Activated CD4-positive, alpha-beta memory T cell treated with anti-CD3 and anti-CD28 coated beads, Interleukin-2, amount 10 ng/mL, durations not matched to agents 7 days and 5 days (primary cell): Measurements from ENCODE around the gene FAM222A. TPM values are rescaled to one million over a fixed set of nuclear protein-coding genes. Genes with fewer than 3 reads are reported as not detected.

Experiments
- CTCF ChIA-PET: fragments of 350-600 bp; sonication (Branson Sonifier 250); formaldehyde crosslinking; loops from one replicate; lab custom pipeline; 2021; ENCODE audit warnings: antibody characterized with exemption, inconsistent platforms; lab: Charles Lee
- POLR2A ChIA-PET: fragments of 350-600 bp; sonication (Branson Sonifier 250); formaldehyde crosslinking; loops from one replicate; lab custom pipeline; 2021; ENCODE audit warnings: antibody characterized with exemption; lab: Charles Lee
- DNase-seq: peaks from one replicate; pipeline ENCODE4 v3.0.0-alpha.2; 2020
- H3K27ac Mint-ChIP-seq: one replicate; pipeline ENCODE4 v1.8.0; 2021; ENCODE audit warnings: mild to moderate bottlenecking, mixed read lengths
- H3K27me3 Mint-ChIP-seq: one replicate; pipeline ENCODE4 v1.8.0; 2021; ENCODE audit warnings: mixed read lengths
- H3K36me3 Mint-ChIP-seq: one replicate; pipeline ENCODE4 v1.8.0; 2021; ENCODE audit warnings: low read depth, mixed read lengths
- H3K4me1 Mint-ChIP-seq: one replicate; pipeline ENCODE4 v1.8.0; 2021; ENCODE audit warnings: mixed read lengths
- H3K4me3 Mint-ChIP-seq: one replicate; pipeline ENCODE4 v1.8.0; 2021; ENCODE audit warnings: mild to moderate bottlenecking, mixed read lengths
- H3K9me3 Mint-ChIP-seq: one replicate; pipeline ENCODE4 v1.8.0; 2021; ENCODE audit warnings: mixed read lengths
- total RNA-seq, 2 experiments: library from RNA; stranded (reverse); gene quantifications; one replicate each; pipeline ENCODE4 v1.2.3, GENCODE V29; 2021

Gene FAM222A
- total RNA-seq, 2 experiments from 2014 or later = 0.28 to 0.43 TPM

DNA sequence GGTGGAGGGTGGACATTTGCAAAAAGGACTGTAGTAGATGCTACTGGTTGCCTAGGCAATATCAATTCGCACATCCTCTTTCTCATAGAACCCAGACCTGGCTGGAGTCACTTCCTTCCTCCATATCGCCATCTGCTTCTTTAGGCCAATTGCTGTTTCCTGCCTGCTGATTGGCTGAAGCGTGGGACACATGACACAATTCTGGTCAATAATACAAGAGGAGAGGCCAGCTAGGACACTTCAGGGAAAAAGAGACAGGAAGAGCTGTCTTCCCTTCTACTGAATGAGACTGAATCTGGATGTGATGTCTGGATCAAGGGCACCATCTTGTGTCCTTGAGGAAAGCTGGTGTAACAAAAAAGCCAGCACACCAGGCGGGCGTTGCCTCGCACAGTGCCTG lies 65.8 kb downstream of the FAM222A start:
- Mint-ChIP-seq H3K4me3 (no peak overlapping the region), H3K4me1 (peaks cover 4% of the 10 kb centered on the region), H3K36me3 (no peaks in the 10 kb centered on the region), H3K9me3 (peaks cover 2% of the 10 kb centered on the region), H3K27me3 (peaks cover 2% of the 10 kb centered on the region), H3K27ac (no peak overlapping the region)
- DNase-seq = no peak
- ChIA-PET CTCF (interaction anchor here (1.0 to 1.2 kb wide), 2 partner anchors 66 to 182 kb away, joined by 3 to 4 read pairs; no protein-coding TSS in a partner anchor), POLR2A (no interaction called here)

DNA sequence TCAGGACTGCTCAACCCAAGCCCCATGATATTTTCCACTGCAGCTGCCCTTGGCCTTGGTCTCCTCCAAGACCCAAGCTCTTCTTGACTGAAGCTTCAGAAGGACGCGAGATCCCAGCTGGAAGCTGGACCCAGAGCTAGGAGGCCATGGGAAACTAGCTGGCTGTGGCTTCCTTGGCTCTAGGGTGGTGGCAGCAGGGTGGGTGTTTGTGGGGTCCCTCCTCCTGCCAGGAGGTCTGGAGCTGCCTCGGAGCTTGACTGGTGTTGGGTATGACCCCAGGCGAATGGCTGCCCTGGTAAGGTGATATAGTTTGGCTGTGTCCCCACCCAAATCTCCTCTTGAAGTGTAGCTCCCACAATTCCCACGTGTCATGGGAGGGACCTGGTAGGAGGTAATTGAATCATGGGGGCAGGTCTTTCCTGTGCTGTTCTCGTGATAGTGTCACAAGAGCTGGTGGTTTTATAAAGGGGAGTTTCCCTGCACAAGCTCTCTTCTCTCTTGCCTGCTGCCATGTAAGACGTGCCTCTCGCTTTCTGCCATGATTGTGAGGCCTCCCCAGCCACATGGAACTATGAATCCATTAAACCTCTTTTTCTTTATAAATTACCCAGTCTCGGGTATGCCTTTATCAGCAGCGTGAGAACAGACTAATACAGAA lies 68.2 kb downstream of the FAM222A start:
- DNase-seq = no peak
- ChIA-PET CTCF (interaction anchor here (1.5 kb wide), 1 partner anchor 26 kb away, joined by 3 read pairs; no protein-coding TSS in a partner anchor), POLR2A (no interaction called here)
- Mint-ChIP-seq H3K9me3 (peaks cover 2% of the 10 kb centered on the region), H3K27ac (no peak overlapping the region), H3K36me3 (no peaks in the 10 kb centered on the region), H3K4me1 (peaks cover 4% of the 10 kb centered on the region), H3K4me3 (no peak overlapping the region), H3K27me3 (peaks cover 2% of the 10 kb centered on the region)

DNA sequence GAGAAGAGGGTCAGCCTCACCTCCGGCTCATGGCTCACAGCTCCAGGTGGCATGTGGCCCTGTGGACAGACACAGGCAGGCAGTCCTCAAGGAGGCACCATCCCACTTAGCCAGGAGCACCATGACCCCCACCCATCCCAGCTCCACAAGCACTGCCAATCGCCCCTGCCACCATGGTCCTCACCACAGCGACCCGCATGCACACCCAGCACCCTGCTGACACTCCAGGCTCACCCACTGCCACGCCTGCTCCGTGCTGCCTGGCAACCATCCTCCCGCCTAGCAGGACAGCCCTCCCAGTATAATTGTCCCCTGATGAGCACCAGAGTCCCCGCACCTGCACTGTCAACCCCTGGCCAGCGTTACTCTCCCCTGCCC lies 68.7 kb downstream of the FAM222A start:
- no peaks in the 10 kb centered on the region for H3K36me3 Mint-ChIP-seq

DNA sequence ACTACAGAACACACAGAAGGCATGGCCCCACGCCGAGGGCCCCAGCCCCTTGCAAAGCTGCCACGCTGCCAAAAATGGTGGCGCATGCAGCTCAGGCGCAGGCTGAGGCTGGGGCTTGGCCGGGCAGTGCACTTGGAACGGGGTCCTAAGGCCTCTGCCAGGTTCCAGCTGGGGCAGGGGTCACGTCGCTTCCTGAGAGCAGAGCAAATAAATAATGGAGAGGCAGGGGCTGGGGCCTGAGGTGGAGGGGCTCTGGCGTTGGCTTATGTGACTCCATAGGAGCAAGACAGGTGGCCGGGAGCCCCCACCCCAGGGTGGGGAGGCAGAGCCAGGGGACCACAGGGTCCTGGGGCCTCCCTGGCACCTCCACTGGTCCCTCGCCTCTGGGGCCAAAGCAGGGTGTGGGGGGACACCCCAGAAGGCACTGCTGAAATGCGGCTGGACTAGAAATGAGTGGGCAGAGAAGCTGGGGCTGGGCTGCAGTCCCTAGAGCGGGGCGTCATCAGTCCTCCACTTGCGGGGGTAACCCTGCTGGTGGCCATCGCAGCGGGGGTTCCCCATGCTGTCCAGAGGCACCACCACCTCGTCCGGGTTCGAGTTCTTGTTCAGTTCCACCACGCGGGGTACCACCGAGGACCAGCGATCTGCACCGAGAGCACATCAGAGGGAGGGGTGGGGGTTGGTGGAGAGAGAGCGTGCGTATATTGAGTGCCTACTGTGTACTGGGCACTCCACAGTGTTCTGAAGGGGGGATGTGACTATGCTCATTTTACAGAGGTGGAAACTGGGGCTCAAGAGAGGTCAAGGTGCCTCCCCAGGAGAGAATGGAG lies 69.7 kb downstream of the FAM222A start:
- H3K36me3 Mint-ChIP-seq = no peaks in the 10 kb centered on the region
- POLR2A ChIA-PET = no interaction called here
- H3K4me3 Mint-ChIP-seq = no peak overlapping the region
- no peak overlapping the region for H3K27ac Mint-ChIP-seq
- DNase-seq = no peak
- CTCF ChIA-PET = interaction anchor here (1.5 kb wide), 1 partner anchor 24 kb away, joined by 3 read pairs; no protein-coding TSS in a partner anchor
- H3K27me3 Mint-ChIP-seq = peaks cover 2% of the 10 kb centered on the region
- H3K4me1 Mint-ChIP-seq = no peaks in the 10 kb centered on the region
- H3K9me3 Mint-ChIP-seq = peaks cover 2% of the 10 kb centered on the region

More for the DNA sequence above, 68.7 kb downstream of the FAM222A start:
- CTCF ChIA-PET = interaction anchor here (1.5 kb wide), 1 partner anchor 25 kb away, joined by 3 read pairs; no protein-coding TSS in a partner anchor
- Mint-ChIP-seq H3K9me3 (peaks cover 2% of the 10 kb centered on the region), H3K27ac (no peak overlapping the region), H3K4me3 (no peak overlapping the region), H3K27me3 (peaks cover 2% of the 10 kb centered on the region), H3K4me1 (peaks cover 4% of the 10 kb centered on the region)
- POLR2A ChIA-PET = no interaction called here
- DNase-seq = no peak

DNA sequence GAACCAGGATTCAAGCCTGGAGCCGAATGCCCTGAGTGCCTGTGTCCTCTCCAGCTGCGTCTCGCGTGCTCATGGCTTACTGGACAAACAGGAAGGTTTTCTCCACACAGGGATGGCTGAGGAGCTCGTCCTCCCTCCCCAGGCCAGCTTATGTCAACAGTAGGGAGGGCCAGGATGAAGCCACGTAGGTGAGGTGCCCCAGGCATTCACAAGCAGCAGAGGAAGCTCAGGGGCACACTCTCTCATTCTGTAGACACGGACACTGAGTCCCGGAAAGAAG lies 70.3 kb downstream of the FAM222A start:
- H3K9me3 Mint-ChIP-seq = peaks cover 2% of the 10 kb centered on the region
- POLR2A ChIA-PET = no interaction called here
- H3K36me3 Mint-ChIP-seq = no peaks in the 10 kb centered on the region
- DNase-seq = no peak
- H3K27ac Mint-ChIP-seq = no peak overlapping the region
- H3K27me3 Mint-ChIP-seq = peaks cover 2% of the 10 kb centered on the region
- H3K4me3 Mint-ChIP-seq = no peak overlapping the region
- no peaks in the 10 kb centered on the region for H3K4me1 Mint-ChIP-seq
- CTCF ChIA-PET = no interaction called here

DNA sequence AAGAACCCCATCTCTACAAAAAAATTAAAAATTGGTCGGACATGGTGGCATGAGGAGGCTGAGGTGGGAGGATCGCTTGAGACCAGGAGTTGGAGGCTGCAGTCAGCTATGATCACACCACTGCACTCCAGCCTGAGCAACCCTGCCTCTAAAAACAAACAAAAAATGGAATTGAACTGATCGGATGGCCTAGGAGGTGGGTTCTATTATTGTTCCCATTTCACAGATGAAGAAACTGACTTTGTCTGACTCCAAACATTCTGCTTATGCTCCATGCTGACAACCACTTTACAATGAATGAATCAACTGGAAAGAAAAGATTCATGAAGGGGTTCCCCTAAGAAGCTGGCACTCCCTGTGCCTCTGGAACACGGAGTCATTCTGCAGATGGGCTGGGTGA lies 72.2 kb downstream of the FAM222A start:
- POLR2A ChIA-PET = no interaction called here
- peaks cover 2% of the 10 kb centered on the region for H3K27me3 Mint-ChIP-seq
- peaks cover 2% of the 10 kb centered on the region for H3K9me3 Mint-ChIP-seq
- no peak overlapping the region for H3K27ac Mint-ChIP-seq
- no peaks in the 10 kb centered on the region for H3K36me3 Mint-ChIP-seq
- DNase-seq = no peak
- CTCF ChIA-PET = no interaction called here
- H3K4me3 Mint-ChIP-seq = no peak overlapping the region
- no peaks in the 10 kb centered on the region for H3K4me1 Mint-ChIP-seq

DNA sequence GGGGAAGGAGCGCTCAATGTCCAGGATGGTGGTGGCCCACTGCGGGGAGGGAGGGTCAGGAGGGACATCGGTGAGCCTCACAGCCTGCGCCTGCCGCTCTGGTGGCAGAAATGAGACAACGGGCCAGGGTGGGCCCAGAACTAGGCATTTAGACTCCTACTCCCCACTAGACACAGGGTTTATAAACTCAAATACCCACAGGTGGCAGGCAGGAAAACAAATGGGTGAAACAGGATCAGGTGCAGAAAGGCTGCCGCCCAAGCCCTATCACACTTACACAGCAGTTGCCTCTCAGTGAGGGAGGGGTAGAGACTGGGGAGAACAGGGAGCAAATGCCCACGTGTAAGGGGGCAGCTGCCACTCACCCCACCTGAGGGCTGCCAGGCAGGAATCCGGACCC lies 73.2 kb downstream of the FAM222A start:
- Mint-ChIP-seq H3K9me3 (peaks cover 2% of the 10 kb centered on the region), H3K27me3 (peaks cover 2% of the 10 kb centered on the region), H3K4me1 (no peaks in the 10 kb centered on the region), H3K36me3 (no peaks in the 10 kb centered on the region), H3K4me3 (no peak overlapping the region), H3K27ac (no peak overlapping the region)
- CTCF ChIA-PET = no interaction called here
- POLR2A ChIA-PET = no interaction called here
- no peak for DNase-seq

DNA sequence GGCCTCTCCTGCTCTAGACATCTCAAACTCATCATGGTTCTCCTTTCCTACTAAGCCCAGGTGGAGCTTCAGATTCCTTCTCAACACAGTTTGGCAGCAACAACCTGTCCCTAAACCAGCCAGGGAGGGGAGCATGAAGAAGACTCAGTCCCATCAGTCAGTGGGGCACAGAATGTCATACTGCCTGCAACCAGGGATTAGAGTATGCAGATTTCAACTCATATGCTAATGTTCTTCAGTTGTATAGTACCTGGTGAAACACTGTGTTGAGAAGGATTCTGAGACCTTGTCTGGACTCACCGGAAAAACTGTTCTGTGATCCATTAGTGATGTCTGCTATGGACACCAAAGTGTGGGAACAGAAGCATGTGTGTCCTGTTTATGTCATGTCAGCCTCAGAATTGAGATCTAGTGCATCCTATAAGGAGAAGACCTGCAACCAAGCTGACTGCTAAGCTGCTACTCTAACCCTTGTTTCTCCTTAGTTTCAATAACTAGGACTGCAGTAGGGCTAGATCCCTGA lies 76.0 kb downstream of the FAM222A start:
- H3K9me3 Mint-ChIP-seq = no peaks in the 10 kb centered on the region
- H3K36me3 Mint-ChIP-seq = no peaks in the 10 kb centered on the region
- CTCF ChIA-PET = no interaction called here

DNA sequence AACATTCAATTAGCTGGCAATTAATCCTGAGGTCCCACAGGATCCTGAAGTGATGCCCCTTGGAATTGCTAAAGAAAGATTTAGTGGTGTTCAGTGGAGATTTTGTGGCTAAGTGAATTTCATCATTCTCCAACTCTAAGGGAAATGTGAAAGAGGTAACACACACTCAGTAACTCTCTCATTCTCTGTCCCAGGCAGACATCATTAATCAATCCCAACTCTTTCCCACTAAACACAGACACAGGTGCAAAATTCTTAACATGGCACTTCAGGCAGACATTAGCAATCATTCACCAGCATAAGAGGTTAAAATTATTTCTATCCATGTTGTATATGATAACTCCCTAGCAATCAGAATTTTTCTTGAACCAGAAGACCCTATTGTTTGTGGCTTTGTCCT lies 79.4 kb downstream of the FAM222A start:
- no peak overlapping the region for H3K27ac Mint-ChIP-seq
- no peaks in the 10 kb centered on the region for H3K9me3 Mint-ChIP-seq
- ChIA-PET POLR2A (no interaction called here), CTCF (no interaction called here)
- no peak for DNase-seq
- H3K36me3 Mint-ChIP-seq = no peaks in the 10 kb centered on the region
- H3K4me1 Mint-ChIP-seq = no peaks in the 10 kb centered on the region
- no peak overlapping the region for H3K4me3 Mint-ChIP-seq
- peaks cover 6% of the 10 kb centered on the region for H3K27me3 Mint-ChIP-seq

More for the DNA sequence above, 76.0 kb downstream of the FAM222A start:
- Mint-ChIP-seq H3K27ac (no peak overlapping the region), H3K27me3 (peaks cover 4% of the 10 kb centered on the region), H3K4me3 (no peak overlapping the region), H3K4me1 (no peaks in the 10 kb centered on the region)
- POLR2A ChIA-PET = no interaction called here
- DNase-seq = no peak

DNA sequence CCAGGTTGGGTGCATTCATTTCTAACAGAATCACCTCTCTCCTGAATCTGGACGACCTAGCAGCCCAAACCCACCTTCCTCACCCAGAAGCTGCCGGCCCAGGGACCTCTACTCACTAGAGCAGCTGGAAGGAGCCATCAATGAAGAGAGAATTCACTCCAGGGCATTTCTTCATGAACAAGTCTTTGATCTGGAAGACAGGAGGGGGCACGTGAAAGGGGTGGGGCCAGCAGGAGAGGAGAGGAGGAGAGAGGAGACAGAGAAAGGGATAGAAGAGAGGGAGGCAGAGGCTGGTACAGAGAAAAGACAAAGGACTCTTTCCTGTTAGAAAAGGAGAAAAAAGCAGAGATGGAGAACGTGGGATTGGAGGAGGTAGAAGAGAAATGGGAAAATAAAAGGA lies 79.8 kb downstream of the FAM222A start:
- no peaks in the 10 kb centered on the region for H3K4me1 Mint-ChIP-seq

DNA sequence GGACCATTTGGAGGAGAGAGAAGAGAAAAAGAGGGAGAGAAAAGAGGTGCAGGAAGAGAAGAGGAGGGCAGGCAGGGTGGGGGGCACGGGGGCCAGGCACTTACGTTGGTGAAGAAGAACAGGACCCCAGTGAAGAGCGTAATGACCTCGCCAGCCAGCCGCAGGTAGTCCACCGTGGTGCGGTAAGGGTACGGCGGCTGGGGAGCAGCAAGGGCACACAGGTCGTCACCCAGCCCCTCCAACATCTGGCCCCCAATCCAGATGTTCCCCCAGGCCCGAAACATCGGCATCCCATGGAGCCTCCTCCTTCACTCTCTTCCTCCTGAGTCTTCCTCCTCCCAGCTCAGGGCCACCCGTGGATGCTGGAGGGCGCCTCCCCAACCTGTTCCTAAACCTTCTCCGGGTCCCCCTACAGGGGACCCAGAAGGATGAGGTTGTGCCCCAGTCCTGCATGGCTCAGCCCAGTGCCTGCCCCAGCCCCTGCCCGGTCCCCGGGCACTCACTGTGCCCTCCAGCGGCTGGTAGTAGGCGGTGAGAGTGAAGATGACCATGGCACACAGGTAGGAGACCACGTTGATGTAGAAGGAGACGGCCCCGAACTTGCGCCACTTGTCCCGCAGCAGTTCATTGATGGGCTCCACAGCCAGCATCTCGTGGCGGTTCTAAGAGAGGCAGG lies 80.3 kb downstream of the FAM222A start:
- Mint-ChIP-seq H3K36me3 (no peaks in the 10 kb centered on the region), H3K27ac (no peak overlapping the region), H3K4me1 (no peaks in the 10 kb centered on the region), H3K4me3 (no peak overlapping the region), H3K27me3 (peaks cover 6% of the 10 kb centered on the region), H3K9me3 (no peaks in the 10 kb centered on the region)
- DNase-seq = no peak
- ChIA-PET POLR2A (no interaction called here), CTCF (no interaction called here)

More for the DNA sequence above, 79.8 kb downstream of the FAM222A start:
- H3K36me3 Mint-ChIP-seq = no peaks in the 10 kb centered on the region
- no peak overlapping the region for H3K4me3 Mint-ChIP-seq
- no peak for DNase-seq
- CTCF ChIA-PET = no interaction called here
- H3K27me3 Mint-ChIP-seq = peaks cover 6% of the 10 kb centered on the region
- POLR2A ChIA-PET = no interaction called here
- H3K9me3 Mint-ChIP-seq = no peaks in the 10 kb centered on the region
- no peak overlapping the region for H3K27ac Mint-ChIP-seq

DNA sequence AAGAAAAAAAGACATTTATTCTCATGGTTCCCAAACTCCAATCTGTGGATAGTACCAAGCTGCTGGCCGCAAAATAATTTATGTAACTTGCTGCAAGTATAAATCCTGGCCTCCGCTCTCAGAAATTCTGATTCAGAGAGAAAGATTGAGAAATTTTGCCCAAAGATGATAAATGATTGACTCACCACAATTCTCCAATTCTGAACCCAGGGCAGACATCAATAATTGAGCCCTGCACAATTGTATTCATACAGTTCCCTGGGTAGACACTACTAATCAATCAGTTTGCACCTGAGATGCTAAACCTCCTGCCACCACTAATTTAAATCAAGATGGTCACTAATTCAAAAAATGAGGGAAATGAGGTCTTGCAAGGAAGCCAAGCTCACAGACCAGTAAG lies 81.4 kb downstream of the FAM222A start:
- ChIA-PET POLR2A (no interaction called here), CTCF (interaction anchor here (1.6 kb wide), 1 partner anchor 11 kb away, joined by 4 read pairs; no protein-coding TSS in a partner anchor)
- Mint-ChIP-seq H3K27me3 (peaks cover 6% of the 10 kb centered on the region), H3K4me1 (no peaks in the 10 kb centered on the region), H3K36me3 (no peaks in the 10 kb centered on the region), H3K9me3 (no peaks in the 10 kb centered on the region), H3K27ac (no peak overlapping the region), H3K4me3 (no peak overlapping the region)
- no peak for DNase-seq

DNA sequence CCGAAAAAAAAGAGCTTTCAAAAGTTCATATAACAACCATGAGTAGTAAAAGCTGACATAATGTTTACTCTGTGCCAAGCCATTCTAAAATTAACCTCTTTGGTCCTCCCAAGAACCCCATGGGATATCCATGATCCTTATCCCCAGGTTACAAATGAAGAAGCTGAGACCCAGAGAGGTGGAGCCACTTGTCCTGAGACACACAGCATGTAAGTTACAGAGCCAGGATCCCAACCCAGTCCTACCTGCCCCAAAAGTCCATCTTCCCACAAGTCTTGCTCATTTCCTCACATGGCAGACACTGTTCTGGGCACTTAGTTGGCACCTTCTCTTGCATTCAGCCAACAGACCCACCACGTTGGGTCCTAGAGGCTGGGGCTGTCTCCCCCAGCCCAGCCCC lies 82.4 kb downstream of the FAM222A start:
- Mint-ChIP-seq H3K4me3 (no peak overlapping the region), H3K4me1 (no peaks in the 10 kb centered on the region), H3K27ac (no peak overlapping the region), H3K9me3 (no peaks in the 10 kb centered on the region), H3K36me3 (no peaks in the 10 kb centered on the region), H3K27me3 (peaks cover 6% of the 10 kb centered on the region)
- no peak for DNase-seq
- ChIA-PET CTCF (interaction anchor here (1.6 kb wide), 1 partner anchor 10 kb away, joined by 4 read pairs; no protein-coding TSS in a partner anchor), POLR2A (no interaction called here)
